Measurements from ENCODE around the gene PLEKHA5.
A peak's percentile ranks its signal among the peaks of the same experiment; 100 is the strongest.
"Not testable (repeated sequence)": the region's sequence is repeated elsewhere in the genome, so short reads cannot be mapped to it uniquely, and the experiment has no call there.

Gene PLEKHA5

GRCh38 chr12:19404242-19404880, 274.8 kb downstream of the PLEKHA5 start:
- peaks cover 13% of the 10 kb centered on the region for H3K4me1 Mint-ChIP-seq
- H3K27me3 Mint-ChIP-seq = no peaks in the 10 kb centered on the region
- H3K27ac Mint-ChIP-seq (ENCODE audit: low read depth) = peak overlapping the region; percentile 85
- H3K36me3 Mint-ChIP-seq (ENCODE audit: insufficient read depth) = peaks cover 2% of the 10 kb centered on the region
- peaks cover 5% of the 10 kb centered on the region for H3K9me3 Mint-ChIP-seq
- H3K4me3 Mint-ChIP-seq = peak overlapping the region; percentile 61
- DNase-seq (ENCODE audit: low spot score in 2 of 2) = peak in 1 of 2 donors; percentile 18
- ATAC-seq (replicated peaks; ENCODE audit: extremely low read depth, poor library complexity, severe bottlenecking) = peak; percentile 90

- peaks cover 2% of the 10 kb centered on the region for H3K36me3 Mint-ChIP-seq (ENCODE audit: insufficient read depth)
- H3K4me3 Mint-ChIP-seq = no peak overlapping the region
- H3K9me3 Mint-ChIP-seq = no peaks in the 10 kb centered on the region
- H3K27ac Mint-ChIP-seq (ENCODE audit: low read depth) = no peak overlapping the region
- DNase-seq (ENCODE audit: low spot score in 2 of 2) (no peak), ATAC-seq (replicated peaks; ENCODE audit: extremely low read depth, poor library complexity, severe bottlenecking) (no peak)
- no peaks in the 10 kb centered on the region for H3K27me3 Mint-ChIP-seq
- H3K4me1 Mint-ChIP-seq = peaks cover 2% of the 10 kb centered on the region
Observed at GRCh38 chr12:19409376-19409775, 279.8 kb downstream of the PLEKHA5 start.

- Mint-ChIP-seq H3K27ac (ENCODE audit: low read depth) (no peak overlapping the region), H3K36me3 (ENCODE audit: insufficient read depth) (peaks cover 2% of the 10 kb centered on the region), H3K4me1 (no peaks in the 10 kb centered on the region), H3K9me3 (no peaks in the 10 kb centered on the region), H3K27me3 (no peaks in the 10 kb centered on the region), H3K4me3 (no peak overlapping the region)
- no peak for ATAC-seq (replicated peaks; ENCODE audit: extremely low read depth, poor library complexity, severe bottlenecking)
- DNase-seq (ENCODE audit: low spot score in 2 of 2) = no peak
Observed at GRCh38 chr12:19410211-19410610, 280.7 kb downstream of the PLEKHA5 start.

- H3K36me3 Mint-ChIP-seq (ENCODE audit: insufficient read depth) = no peaks in the 10 kb centered on the region
- ATAC-seq (replicated peaks; ENCODE audit: extremely low read depth, poor library complexity, severe bottlenecking) (no peak), DNase-seq (ENCODE audit: low spot score in 2 of 2) (no peak)
- H3K4me1 Mint-ChIP-seq = no peaks in the 10 kb centered on the region
- H3K27ac Mint-ChIP-seq (ENCODE audit: low read depth) = no peak overlapping the region
- H3K4me3 Mint-ChIP-seq = no peak overlapping the region
- H3K27me3 Mint-ChIP-seq = no peaks in the 10 kb centered on the region
- H3K9me3 Mint-ChIP-seq = no peaks in the 10 kb centered on the region
Observed at GRCh38 chr12:19410629-19411185, 281.2 kb downstream of the PLEKHA5 start.

- Mint-ChIP-seq H3K4me1 (no peaks in the 10 kb centered on the region), H3K4me3 (no peak overlapping the region), H3K36me3 (ENCODE audit: insufficient read depth) (no peaks in the 10 kb centered on the region), H3K27ac (ENCODE audit: low read depth) (no peak overlapping the region), H3K27me3 (no peaks in the 10 kb centered on the region), H3K9me3 (no peaks in the 10 kb centered on the region)
- DNase-seq (ENCODE audit: low spot score in 2 of 2) (no peak), ATAC-seq (replicated peaks; ENCODE audit: extremely low read depth, poor library complexity, severe bottlenecking) (no peak)
Observed at GRCh38 chr12:19411234-19412204, 282.0 kb downstream of the PLEKHA5 start.

GRCh38 chr12:19412844-19413243, 283.3 kb downstream of the PLEKHA5 start:
- H3K27me3 Mint-ChIP-seq = no peaks in the 10 kb centered on the region
- H3K4me1 Mint-ChIP-seq = no peaks in the 10 kb centered on the region
- no peak overlapping the region for H3K4me3 Mint-ChIP-seq

GRCh38 chr12:19413582-19413981, 284.0 kb downstream of the PLEKHA5 start:
- not testable (repeated sequence) for H3K27me3 Mint-ChIP-seq; DNase-seq (ENCODE audit: low spot score in 2 of 2); H3K36me3 Mint-ChIP-seq (ENCODE audit: insufficient read depth); H3K9me3 Mint-ChIP-seq; H3K27ac Mint-ChIP-seq (ENCODE audit: low read depth); ATAC-seq (replicated peaks; ENCODE audit: extremely low read depth, poor library complexity, severe bottlenecking); H3K4me3 Mint-ChIP-seq; H3K4me1 Mint-ChIP-seq

More at GRCh38 chr12:19412844-19413243, 283.3 kb downstream of the PLEKHA5 start:
- DNase-seq (ENCODE audit: low spot score in 2 of 2) (no peak), ATAC-seq (replicated peaks; ENCODE audit: extremely low read depth, poor library complexity, severe bottlenecking) (no peak)
- no peaks in the 10 kb centered on the region for H3K36me3 Mint-ChIP-seq (ENCODE audit: insufficient read depth)
- no peak overlapping the region for H3K27ac Mint-ChIP-seq (ENCODE audit: low read depth)
- no peaks in the 10 kb centered on the region for H3K9me3 Mint-ChIP-seq

GRCh38 chr12:19415563-19415962, 286.0 kb downstream of the PLEKHA5 start:
- Mint-ChIP-seq H3K27ac (ENCODE audit: low read depth) (no peak overlapping the region), H3K27me3 (no peaks in the 10 kb centered on the region), H3K4me1 (no peaks in the 10 kb centered on the region), H3K9me3 (no peaks in the 10 kb centered on the region), H3K36me3 (ENCODE audit: insufficient read depth) (no peaks in the 10 kb centered on the region), H3K4me3 (no peak overlapping the region)
- ATAC-seq (replicated peaks; ENCODE audit: extremely low read depth, poor library complexity, severe bottlenecking) (no peak), DNase-seq (ENCODE audit: low spot score in 2 of 2) (no peak)

GRCh38 chr12:19419086-19419485, 289.6 kb downstream of the PLEKHA5 start:
- no peaks in the 10 kb centered on the region for H3K36me3 Mint-ChIP-seq (ENCODE audit: insufficient read depth)
- H3K27me3 Mint-ChIP-seq = no peaks in the 10 kb centered on the region
- no peak for DNase-seq (ENCODE audit: low spot score in 2 of 2)
- H3K9me3 Mint-ChIP-seq = no peaks in the 10 kb centered on the region
- no peak overlapping the region for H3K27ac Mint-ChIP-seq (ENCODE audit: low read depth)
- no peak for ATAC-seq (replicated peaks; ENCODE audit: extremely low read depth, poor library complexity, severe bottlenecking)
- H3K4me1 Mint-ChIP-seq = peaks cover 6% of the 10 kb centered on the region
- H3K4me3 Mint-ChIP-seq = no peak overlapping the region

GRCh38 chr12:19421503-19422282, 292.2 kb downstream of the PLEKHA5 start:
- Mint-ChIP-seq H3K4me1 (peaks cover 6% of the 10 kb centered on the region), H3K36me3 (ENCODE audit: insufficient read depth) (no peaks in the 10 kb centered on the region), H3K9me3 (no peaks in the 10 kb centered on the region), H3K4me3 (no peak overlapping the region), H3K27ac (ENCODE audit: low read depth) (peak overlapping the region; percentile 85), H3K27me3 (no peaks in the 10 kb centered on the region)
- DNase-seq (ENCODE audit: low spot score in 2 of 2) (no peak), ATAC-seq (replicated peaks; ENCODE audit: extremely low read depth, poor library complexity, severe bottlenecking) (no peak)

- DNase-seq (ENCODE audit: low spot score in 2 of 2) = no peak
- no peaks in the 10 kb centered on the region for H3K36me3 Mint-ChIP-seq (ENCODE audit: insufficient read depth)
- no peak for ATAC-seq (replicated peaks; ENCODE audit: extremely low read depth, poor library complexity, severe bottlenecking)
- H3K4me1 Mint-ChIP-seq = peaks cover 6% of the 10 kb centered on the region
- H3K27ac Mint-ChIP-seq (ENCODE audit: low read depth) = no peak overlapping the region
- H3K9me3 Mint-ChIP-seq = no peaks in the 10 kb centered on the region
- H3K4me3 Mint-ChIP-seq = no peak overlapping the region
- H3K27me3 Mint-ChIP-seq = no peaks in the 10 kb centered on the region
Observed at GRCh38 chr12:19423166-19423930, 293.8 kb downstream of the PLEKHA5 start.
